ENCODE measurements around the gene AMZ2.
"Not testable (repeated sequence)": the region's sequence is repeated elsewhere in the genome, so short reads cannot be mapped to it uniquely, and the experiment has no call there.

DNA sequence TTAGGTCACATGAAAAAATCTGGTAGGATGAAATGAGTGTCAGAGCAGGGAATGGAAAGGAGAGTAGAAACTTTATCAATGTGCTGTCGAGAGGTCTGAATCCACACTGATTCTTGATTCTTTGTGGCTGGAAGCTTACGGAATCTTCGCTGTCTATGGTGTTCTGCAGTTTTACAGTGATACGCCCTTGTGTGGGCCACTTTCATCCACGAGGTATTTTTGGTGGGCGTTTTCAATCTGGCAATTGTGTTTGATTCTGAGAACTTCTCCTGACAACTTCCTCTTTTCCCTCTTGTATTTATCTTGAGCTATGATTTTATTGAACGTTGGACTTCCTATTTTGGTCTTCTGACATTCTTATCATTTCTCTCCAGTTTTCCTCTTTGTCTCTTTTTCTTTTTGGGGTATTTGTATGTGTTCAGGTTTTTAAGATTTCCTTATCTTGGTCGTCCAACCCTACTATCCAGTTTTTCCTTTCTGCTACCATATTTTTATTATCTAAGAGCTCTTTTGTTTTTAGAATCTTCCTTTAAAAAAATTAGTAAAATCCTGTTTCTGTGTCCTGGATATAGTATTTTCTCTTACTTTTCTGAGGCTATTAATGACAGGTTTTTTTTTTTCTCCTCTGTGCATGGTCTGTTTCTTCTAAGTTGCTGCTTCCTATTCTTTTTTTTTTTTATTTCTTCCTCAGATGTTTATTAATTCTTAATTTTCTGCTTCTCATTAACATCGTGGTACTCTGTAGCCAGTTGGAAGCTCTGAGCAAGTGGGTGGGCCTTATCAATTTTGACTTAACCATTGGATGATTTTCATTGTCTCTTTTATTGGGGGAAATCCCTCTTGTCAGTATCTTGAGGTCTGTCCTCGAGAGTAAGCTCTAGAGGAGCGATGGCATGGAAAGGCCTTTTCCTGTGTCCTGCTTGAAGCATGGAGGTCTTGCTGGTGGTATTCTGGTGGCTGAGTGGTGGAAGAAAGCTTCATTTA lies 34.1 kb upstream of the AMZ2 start:
- TF ChIP-seq, protein P1, sequence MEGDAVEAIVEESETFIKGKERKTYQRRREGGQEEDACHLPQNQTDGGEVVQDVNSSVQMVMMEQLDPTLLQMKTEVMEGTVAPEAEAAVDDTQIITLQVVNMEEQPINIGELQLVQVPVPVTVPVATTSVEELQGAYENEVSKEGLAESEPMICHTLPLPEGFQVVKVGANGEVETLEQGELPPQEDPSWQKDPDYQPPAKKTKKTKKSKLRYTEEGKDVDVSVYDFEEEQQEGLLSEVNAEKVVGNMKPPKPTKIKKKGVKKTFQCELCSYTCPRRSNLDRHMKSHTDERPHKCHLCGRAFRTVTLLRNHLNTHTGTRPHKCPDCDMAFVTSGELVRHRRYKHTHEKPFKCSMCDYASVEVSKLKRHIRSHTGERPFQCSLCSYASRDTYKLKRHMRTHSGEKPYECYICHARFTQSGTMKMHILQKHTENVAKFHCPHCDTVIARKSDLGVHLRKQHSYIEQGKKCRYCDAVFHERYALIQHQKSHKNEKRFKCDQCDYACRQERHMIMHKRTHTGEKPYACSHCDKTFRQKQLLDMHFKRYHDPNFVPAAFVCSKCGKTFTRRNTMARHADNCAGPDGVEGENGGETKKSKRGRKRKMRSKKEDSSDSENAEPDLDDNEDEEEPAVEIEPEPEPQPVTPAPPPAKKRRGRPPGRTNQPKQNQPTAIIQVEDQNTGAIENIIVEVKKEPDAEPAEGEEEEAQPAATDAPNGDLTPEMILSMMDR (conservative IDR thresholded peaks at IDR 0.05), result not testable (repeated sequence)
- not testable (repeated sequence) for TF ChIP-seq EZH2 (IDR thresholded peaks at IDR 0.05; ENCODE audit: low read depth)
